Skin of body (tissue), 2 donors: Measurements from ENCODE around the gene LUZP4. TPM values are rescaled to one million over a fixed set of nuclear protein-coding genes. Genes with fewer than 3 reads are reported as not detected.
"Not testable (repeated sequence)": the region's sequence is repeated elsewhere in the genome, so short reads cannot be mapped to it uniquely, and the experiment has no call there.

ENCODE experiments used
- DNase-seq: peaks from one replicate; lab custom pipeline; 2025; lab: John Stamatoyannopoulos, UW
- total RNA-seq: library from RNA; depleted of rRNA; stranded (reverse); fragments of >200 nt; gene quantifications from one replicate; pipeline ENCODE4 v1.2.3, GENCODE V29; 2014

LUZP4 gene
- not detected for total RNA-seq

- DNase-seq, result no peak
These were observed at the start of gene LUZP4 for GRCh38 chrX:115289465-115289864. Gene LUZP4 (plus strand): TSS chrX:115289715. CDS start chrX:115289760, 45 bp downstream.

GRCh38 chrX:115251458-115252233 lies 37.9 kb upstream of the LUZP4 start:
- no peak for DNase-seq

- no peak for DNase-seq
These were observed 34.5 kb upstream of the LUZP4 start for GRCh38 chrX:115255003-115255402.

GRCh38 chrX:115257711-115258110 lies 31.8 kb upstream of the LUZP4 start:
- DNase-seq, result no peak

- no peak for DNase-seq
These were observed 30.2 kb upstream of the LUZP4 start for GRCh38 chrX:115259238-115259875.

GRCh38 chrX:115260330-115260729 lies 29.2 kb upstream of the LUZP4 start:
- DNase-seq, result no peak

GRCh38 chrX:115261148-115261547 lies 28.4 kb upstream of the LUZP4 start:
- no peak for DNase-seq

- DNase-seq, result no peak
These were observed 25.5 kb upstream of the LUZP4 start for GRCh38 chrX:115264009-115264408.

- DNase-seq, result no peak
These were observed 23.2 kb upstream of the LUZP4 start for GRCh38 chrX:115266300-115266699.

GRCh38 chrX:115268421-115268820 lies 21.1 kb upstream of the LUZP4 start:
- no peak for DNase-seq

GRCh38 chrX:115269051-115269683 lies 20.3 kb upstream of the LUZP4 start:
- DNase-seq, result no peak

- no peak for DNase-seq
These were observed 4.6 kb upstream of the LUZP4 start for GRCh38 chrX:115284877-115285276.

- DNase-seq, result no peak
These were observed 7.7 kb downstream of the LUZP4 start for GRCh38 chrX:115297189-115297588.

GRCh38 chrX:115311139-115311538 lies 21.6 kb downstream of the LUZP4 start:
- no peak for DNase-seq

GRCh38 chrX:115311601-115312001 lies 22.1 kb downstream of the LUZP4 start:
- no peak for DNase-seq

- DNase-seq, result no peak
These were observed 28.6 kb downstream of the LUZP4 start for GRCh38 chrX:115318139-115318538.

- no peak for DNase-seq
These were observed 32.9 kb downstream of the LUZP4 start for GRCh38 chrX:115322375-115322774.

GRCh38 chrX:115324194-115324593 lies 34.7 kb downstream of the LUZP4 start:
- no peak for DNase-seq

- DNase-seq, result not testable (repeated sequence)
These were observed 39.8 kb downstream of the LUZP4 start for GRCh38 chrX:115329282-115329681.

GRCh38 chrX:115330498-115331168 lies 41.1 kb downstream of the LUZP4 start:
- DNase-seq, result peak; percentile 64

- no peak for DNase-seq
These were observed 43.3 kb downstream of the LUZP4 start for GRCh38 chrX:115332832-115333231.

- DNase-seq, result no peak
These were observed 43.9 kb downstream of the LUZP4 start for GRCh38 chrX:115333446-115333845.
